Stomach (tissue), 4 donors: ENCODE data around the gene DBR1.

Source experiments
- POLR2A ChIP-seq, 4 donors: fragments of 450-650 bp; IDR thresholded peaks; one replicate each; pipeline ENCODE4 v1.6.1; 2016; ENCODE audit warnings: antibody characterized with exemption in 4 of 4, control low read depth in 2 of 4, mild to moderate bottlenecking in 1 of 4, moderate library complexity in 1 of 4
- POLR2AphosphoS5 ChIP-seq, 3 donors: sonication (generic); formaldehyde crosslinking; IDR thresholded peaks; one replicate each; pipeline ENCODE4 v1.6.1; 2016; ENCODE audit warnings: antibody characterized with exemption in 3 of 3
- TF ChIP-seq, protein P1 (sequence below), 7 experiments: fragments of 450-650 bp in 4 of 7; fragments of 200-600 bp in 3 of 7; sonication (generic) in 3 of 7; IDR thresholded peaks; one replicate each; pipeline ENCODE4 v1.5.1; 2016 to 2019; ENCODE audit warnings: antibody characterized with exemption in 7 of 7, control low read depth in 2 of 7, mild to moderate bottlenecking in 1 of 7

DNA sequence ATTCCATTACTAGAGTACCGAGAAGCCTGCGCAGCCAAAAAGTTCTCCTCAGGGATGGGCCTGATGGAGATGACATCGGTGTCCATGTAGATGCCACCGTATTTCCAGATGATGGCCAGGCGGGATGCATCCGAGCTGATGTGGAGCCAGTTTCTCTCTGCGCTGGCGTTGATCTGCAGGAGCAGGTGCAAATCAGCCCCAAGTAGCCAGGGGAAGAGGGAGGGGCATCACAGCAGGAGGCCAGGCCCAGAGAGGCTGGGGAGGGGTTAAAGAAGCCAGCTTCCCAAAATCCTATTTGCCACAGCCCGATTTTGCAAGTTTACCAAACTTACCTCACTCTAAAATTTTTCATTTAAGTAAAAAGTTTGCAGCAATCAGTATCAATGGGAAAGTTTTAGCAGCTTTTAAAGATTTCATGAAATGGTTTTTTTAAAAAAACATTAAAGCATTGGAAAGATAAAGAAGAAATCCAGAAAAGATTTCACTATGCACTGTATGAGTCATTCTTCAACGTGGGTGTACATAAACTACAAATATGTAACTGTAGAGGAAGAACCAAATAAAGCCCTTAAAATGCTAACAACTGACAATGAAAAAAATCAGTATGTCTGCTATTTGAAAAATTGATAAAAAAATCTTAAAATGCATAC lies 49.9 kb downstream of the DBR1 start:
- TF ChIP-seq POLR2A (IDR thresholded peaks at IDR 0.05) (no peak), POLR2AphosphoS5 (IDR thresholded peaks at IDR 0.05) (no peak)
- TF ChIP-seq, protein P1, sequence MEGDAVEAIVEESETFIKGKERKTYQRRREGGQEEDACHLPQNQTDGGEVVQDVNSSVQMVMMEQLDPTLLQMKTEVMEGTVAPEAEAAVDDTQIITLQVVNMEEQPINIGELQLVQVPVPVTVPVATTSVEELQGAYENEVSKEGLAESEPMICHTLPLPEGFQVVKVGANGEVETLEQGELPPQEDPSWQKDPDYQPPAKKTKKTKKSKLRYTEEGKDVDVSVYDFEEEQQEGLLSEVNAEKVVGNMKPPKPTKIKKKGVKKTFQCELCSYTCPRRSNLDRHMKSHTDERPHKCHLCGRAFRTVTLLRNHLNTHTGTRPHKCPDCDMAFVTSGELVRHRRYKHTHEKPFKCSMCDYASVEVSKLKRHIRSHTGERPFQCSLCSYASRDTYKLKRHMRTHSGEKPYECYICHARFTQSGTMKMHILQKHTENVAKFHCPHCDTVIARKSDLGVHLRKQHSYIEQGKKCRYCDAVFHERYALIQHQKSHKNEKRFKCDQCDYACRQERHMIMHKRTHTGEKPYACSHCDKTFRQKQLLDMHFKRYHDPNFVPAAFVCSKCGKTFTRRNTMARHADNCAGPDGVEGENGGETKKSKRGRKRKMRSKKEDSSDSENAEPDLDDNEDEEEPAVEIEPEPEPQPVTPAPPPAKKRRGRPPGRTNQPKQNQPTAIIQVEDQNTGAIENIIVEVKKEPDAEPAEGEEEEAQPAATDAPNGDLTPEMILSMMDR (IDR thresholded peaks at IDR 0.05) = no peak
